ENCODE results near the gene MCCD1.

- TF ChIP-seq CTCF (IDR thresholded peaks at IDR 0.05) (no peak), EP300 (IDR thresholded peaks at IDR 0.05) (no peak), POLR2A (IDR thresholded peaks at IDR 0.05) (no peak)
Observed at GRCh38 chr6:31479151-31479932, 49.4 kb upstream of the MCCD1 start.

Measured in suprapubic skin (tissue), 3 donors.